Thoracic aorta (tissue), 2 donors: ENCODE measurements around the gene NXNL2. TPM values are rescaled to one million over a fixed set of nuclear protein-coding genes. Genes with fewer than 3 reads are reported as not detected.
A peak's percentile ranks its signal among the peaks of the same experiment; 100 is the strongest.

Experiments
- ATAC-seq: fragments of 150-250 bp; one replicate; pipeline ENCODE4 v1.8.0; 2017; ENCODE audit warnings: low read depth; ENCODE audit not compliant: insufficient number of reproducible peaks, low FRiP score
- DNase-seq: peaks from one replicate; pipeline ENCODE4 v3.0.0-alpha.2; 2020; ENCODE audit warnings: low spot score
- H3K27ac ChIP-seq, 2 donors: fragments of 200-600 bp; sonication (generic); 1 replicate in 1 of 2; 2 replicates in 1 of 2; pipeline ENCODE4 v1.5.1; 2016; ENCODE audit warnings: mild to moderate bottlenecking in 2 of 2, moderate library complexity in 2 of 2
- H3K27me3 ChIP-seq: fragments of 200-600 bp; sonication (generic); replicated peaks from 2 replicates; pipeline ENCODE4 v1.6.0; 2016; ENCODE audit warnings: mild to moderate bottlenecking; ENCODE audit not compliant: insufficient read depth
- H3K36me3 ChIP-seq: fragments of 200-600 bp; sonication (generic); one replicate; pipeline ENCODE4 v1.5.1; 2016
- H3K4me1 ChIP-seq, 2 donors: fragments of 200-600 bp; sonication (generic); 1 replicate in 1 of 2; 2 replicates in 1 of 2; pipeline versions ENCODE4 v1.5.1 to v1.6.0; 2016; ENCODE audit warnings: low read depth in 2 of 2, mild to moderate bottlenecking in 1 of 2; ENCODE audit not compliant: control insufficient read depth in 1 of 2
- H3K4me3 ChIP-seq: fragments of 200-600 bp; sonication (generic); 2 replicates; pipeline ENCODE4 v1.5.1; 2016; ENCODE audit warnings: mild to moderate bottlenecking
- H3K9me3 ChIP-seq: fragments of 200-600 bp; sonication (generic); 2 replicates; pipeline ENCODE4 v1.5.1; 2016
- CTCF ChIP-seq: fragments of 200-600 bp; sonication (generic); IDR thresholded peaks from one replicate; pipeline ENCODE4 v1.5.1; 2019; ENCODE audit warnings: antibody characterized with exemption
- total RNA-seq, 2 donors: library from RNA; depleted of rRNA; stranded (reverse); fragments of >200 nt; gene quantifications; one replicate each; pipeline versions ENCODE4 v1.1.0 to v1.2.3, GENCODE V29; 2016

Gene NXNL2
- total RNA-seq, 2 donors from 2014 or later, result 1.8 TPM; not detected in 1

GRCh38 chr9:88593537-88594185 lies 58.7 kb downstream of the NXNL2 start:
- DNase-seq (no peak), ATAC-seq (peak; percentile 74)
- Histone ChIP-seq H3K9me3 (no peaks in the 10 kb centered on the region), H3K4me3 (no peak overlapping the region), H3K36me3 (no peaks in the 10 kb centered on the region), H3K27me3 (no peaks in the 10 kb centered on the region), H3K4me1 (no peaks in the 10 kb centered on the region), H3K27ac (no peak overlapping the region)
- peak; percentile 76 for TF ChIP-seq CTCF

Other genes starting within 250 kb of the NXNL2 start
- 100 to 1,000 TPM in 1 of 2 donors, 10 to 100 TPM in 1; 81.2 to 145 TPM for gene SPIN1, start 146.7 kb upstream of the NXNL2 start, total RNA-seq